Measurements from ENCODE around the gene PHACTR4. TPM values are rescaled to one million over a fixed set of nuclear protein-coding genes. Genes with fewer than 3 reads are reported as not detected.
A peak's percentile ranks its signal among the peaks of the same experiment; 100 is the strongest.

Gene PHACTR4
- total RNA-seq, 1 donor from 2014 or later: 74.6 TPM

DNA sequence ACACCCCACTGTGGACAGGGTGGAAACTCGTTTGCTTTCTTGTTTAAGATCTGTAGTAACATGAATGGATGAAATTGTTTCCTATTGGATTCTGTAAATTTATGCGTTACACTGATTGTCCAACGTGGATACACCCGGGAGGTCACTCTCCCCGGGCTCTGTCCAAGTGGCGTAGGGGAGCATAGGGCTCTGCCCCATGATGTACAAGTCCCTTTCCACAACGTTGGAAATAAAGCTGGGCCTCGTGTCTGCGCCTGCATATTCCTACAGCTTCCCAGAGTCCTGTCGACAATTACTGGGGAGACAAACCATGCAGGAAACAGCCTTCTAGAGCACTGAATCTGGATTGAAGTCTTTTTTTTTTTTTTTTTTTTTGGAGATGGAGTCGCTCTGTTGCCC is 137.7 kb downstream of the PHACTR4 start:
- H3K27me3 Mint-ChIP-seq (ENCODE audit: unreplicated experiment): peaks cover 4% of the 10 kb centered on the region
- H3K4me1 Mint-ChIP-seq (ENCODE audit: low read depth, unreplicated experiment): peaks cover 7% of the 10 kb centered on the region
- DNase-seq: no peak
- peak overlapping the region; percentile 96 for H3K4me3 Mint-ChIP-seq (ENCODE audit: unreplicated experiment)
- peak overlapping the region; percentile 90 for H3K27ac Mint-ChIP-seq (ENCODE audit: unreplicated experiment)
- H3K36me3 Mint-ChIP-seq (ENCODE audit: unreplicated experiment): no peaks in the 10 kb centered on the region
- peaks cover 3% of the 10 kb centered on the region for H3K9me3 Mint-ChIP-seq (ENCODE audit: unreplicated experiment)
- TF ChIP-seq, protein P1, sequence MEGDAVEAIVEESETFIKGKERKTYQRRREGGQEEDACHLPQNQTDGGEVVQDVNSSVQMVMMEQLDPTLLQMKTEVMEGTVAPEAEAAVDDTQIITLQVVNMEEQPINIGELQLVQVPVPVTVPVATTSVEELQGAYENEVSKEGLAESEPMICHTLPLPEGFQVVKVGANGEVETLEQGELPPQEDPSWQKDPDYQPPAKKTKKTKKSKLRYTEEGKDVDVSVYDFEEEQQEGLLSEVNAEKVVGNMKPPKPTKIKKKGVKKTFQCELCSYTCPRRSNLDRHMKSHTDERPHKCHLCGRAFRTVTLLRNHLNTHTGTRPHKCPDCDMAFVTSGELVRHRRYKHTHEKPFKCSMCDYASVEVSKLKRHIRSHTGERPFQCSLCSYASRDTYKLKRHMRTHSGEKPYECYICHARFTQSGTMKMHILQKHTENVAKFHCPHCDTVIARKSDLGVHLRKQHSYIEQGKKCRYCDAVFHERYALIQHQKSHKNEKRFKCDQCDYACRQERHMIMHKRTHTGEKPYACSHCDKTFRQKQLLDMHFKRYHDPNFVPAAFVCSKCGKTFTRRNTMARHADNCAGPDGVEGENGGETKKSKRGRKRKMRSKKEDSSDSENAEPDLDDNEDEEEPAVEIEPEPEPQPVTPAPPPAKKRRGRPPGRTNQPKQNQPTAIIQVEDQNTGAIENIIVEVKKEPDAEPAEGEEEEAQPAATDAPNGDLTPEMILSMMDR (IDR thresholded peaks at IDR 0.05; ENCODE audit: partially characterized antibody, unreplicated experiment): no peak

DNA sequence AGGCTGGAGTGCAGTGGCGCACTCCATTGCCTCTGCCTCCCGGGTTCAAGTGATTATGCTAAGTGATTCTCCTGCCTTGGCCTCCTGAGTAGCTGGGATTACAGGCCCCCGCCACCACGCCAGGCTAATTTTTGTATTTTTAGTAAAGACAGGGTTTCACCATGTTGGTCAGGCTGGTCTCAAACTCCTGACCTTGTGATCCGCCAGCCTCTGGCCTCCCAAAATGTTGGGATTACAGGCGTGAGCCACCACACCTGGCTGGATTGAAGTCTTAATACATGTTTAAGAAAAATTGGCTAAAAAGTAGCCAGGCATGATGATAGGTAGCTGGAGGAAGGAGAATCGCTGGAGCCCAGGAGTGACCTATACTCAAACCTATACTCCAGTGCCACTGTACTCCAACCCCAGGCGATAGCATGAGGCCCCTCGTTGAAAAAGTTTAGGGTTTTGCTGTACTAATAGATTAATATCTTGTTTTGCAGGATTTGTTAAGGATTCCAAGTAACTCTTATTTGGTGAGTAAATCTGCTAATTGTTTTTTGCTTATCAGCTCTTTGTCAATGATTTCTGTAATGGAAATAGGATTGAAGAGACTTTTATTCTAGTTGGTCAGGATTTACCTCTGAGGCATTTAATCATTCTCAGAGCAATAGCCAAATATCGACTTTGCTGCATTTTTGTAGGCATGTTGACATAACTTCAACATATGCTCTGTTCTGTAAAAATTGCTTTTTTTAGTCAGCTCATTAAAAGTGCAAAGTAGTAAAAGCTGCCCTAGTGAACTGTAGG is 138.3 kb downstream of the PHACTR4 start:
- Mint-ChIP-seq H3K27ac (ENCODE audit: unreplicated experiment) (peak overlapping the region; percentile 55), H3K27me3 (ENCODE audit: unreplicated experiment) (peaks cover 4% of the 10 kb centered on the region), H3K36me3 (ENCODE audit: unreplicated experiment) (no peaks in the 10 kb centered on the region), H3K4me3 (ENCODE audit: unreplicated experiment) (peak overlapping the region; percentile 96), H3K4me1 (ENCODE audit: low read depth, unreplicated experiment) (peaks cover 10% of the 10 kb centered on the region), H3K9me3 (ENCODE audit: unreplicated experiment) (peaks cover 3% of the 10 kb centered on the region)
- TF ChIP-seq, protein P1 (IDR thresholded peaks at IDR 0.05; ENCODE audit: partially characterized antibody, unreplicated experiment): no peak
- no peak for DNase-seq

GRCh38 chr1:28508435-28508754 is 138.9 kb downstream of the PHACTR4 start:
- Mint-ChIP-seq H3K27me3 (ENCODE audit: unreplicated experiment) (peaks cover 4% of the 10 kb centered on the region), H3K4me1 (ENCODE audit: low read depth, unreplicated experiment) (peaks cover 10% of the 10 kb centered on the region), H3K27ac (ENCODE audit: unreplicated experiment) (peak overlapping the region; percentile 53)

DNA sequence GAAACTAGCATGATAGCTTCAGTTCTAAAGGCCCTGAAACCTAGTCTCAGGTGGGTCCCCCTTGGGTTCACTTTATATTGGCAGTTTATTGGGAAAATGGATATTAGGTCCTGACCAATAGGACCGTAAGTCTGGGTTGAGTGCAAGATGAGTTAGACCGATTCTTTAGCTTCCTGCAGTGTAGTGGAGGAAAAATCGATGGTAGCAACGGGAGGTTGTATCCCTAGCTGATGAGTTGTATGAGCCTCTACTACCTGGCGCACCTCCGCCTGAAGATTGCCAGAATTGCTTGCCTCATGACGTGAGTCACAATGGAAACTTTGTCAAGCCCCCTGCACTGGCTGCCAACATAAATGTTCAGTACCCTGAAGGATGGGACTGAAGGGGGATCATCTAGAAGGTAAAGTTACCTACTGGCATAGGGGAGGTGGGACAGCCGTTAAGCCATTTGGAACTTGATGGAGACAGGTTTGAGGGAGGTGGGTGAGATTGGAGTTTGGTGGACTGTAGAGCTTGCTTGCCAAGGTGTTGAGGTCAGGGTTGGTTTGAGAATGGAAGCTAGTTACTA is 140.2 kb downstream of the PHACTR4 start:
- DNase-seq: no peak
- no peaks in the 10 kb centered on the region for H3K36me3 Mint-ChIP-seq (ENCODE audit: unreplicated experiment)
- TF ChIP-seq, protein P1 (IDR thresholded peaks at IDR 0.05; ENCODE audit: partially characterized antibody, unreplicated experiment): no peak
- peaks cover 10% of the 10 kb centered on the region for H3K4me1 Mint-ChIP-seq (ENCODE audit: low read depth, unreplicated experiment)
- peaks cover 4% of the 10 kb centered on the region for H3K27me3 Mint-ChIP-seq (ENCODE audit: unreplicated experiment)
- peak overlapping the region; percentile 30 for H3K4me3 Mint-ChIP-seq (ENCODE audit: unreplicated experiment)
- peak overlapping the region; percentile 62 for H3K27ac Mint-ChIP-seq (ENCODE audit: unreplicated experiment)
- peaks cover 3% of the 10 kb centered on the region for H3K9me3 Mint-ChIP-seq (ENCODE audit: unreplicated experiment)

More at GRCh38 chr1:28508435-28508754, 138.9 kb downstream of the PHACTR4 start:
- Mint-ChIP-seq H3K36me3 (ENCODE audit: unreplicated experiment) (no peaks in the 10 kb centered on the region), H3K4me3 (ENCODE audit: unreplicated experiment) (peak overlapping the region; percentile 64), H3K9me3 (ENCODE audit: unreplicated experiment) (peaks cover 3% of the 10 kb centered on the region)
- TF ChIP-seq, protein P1 (IDR thresholded peaks at IDR 0.05; ENCODE audit: partially characterized antibody, unreplicated experiment): no peak
- no peak for DNase-seq
